HG02852 (cell line): ENCODE results near the gene GET4.
A peak's percentile ranks its signal among the peaks of the same experiment; 100 is the strongest.

Source experiments
- ATAC-seq: cut with Tn5 transposase; IDR thresholded peaks from one replicate; pipeline ENCODE4 v1.9.1; 2021; ENCODE audit warnings: mild to moderate bottlenecking, moderate library complexity; ENCODE audit not compliant: unreplicated experiment

GET4 gene

GRCh38 chr7:876077-876971, at the start of gene GET4:
TSS of gene GET4 (plus strand) at chr7:876554. CDS start at chr7:876646, 92 bp downstream.
- peak; percentile 72 for ATAC-seq

- no peak for ATAC-seq
These were observed 47.4 kb upstream of the GET4 start for GRCh38 chr7:828793-829561.

DNA sequence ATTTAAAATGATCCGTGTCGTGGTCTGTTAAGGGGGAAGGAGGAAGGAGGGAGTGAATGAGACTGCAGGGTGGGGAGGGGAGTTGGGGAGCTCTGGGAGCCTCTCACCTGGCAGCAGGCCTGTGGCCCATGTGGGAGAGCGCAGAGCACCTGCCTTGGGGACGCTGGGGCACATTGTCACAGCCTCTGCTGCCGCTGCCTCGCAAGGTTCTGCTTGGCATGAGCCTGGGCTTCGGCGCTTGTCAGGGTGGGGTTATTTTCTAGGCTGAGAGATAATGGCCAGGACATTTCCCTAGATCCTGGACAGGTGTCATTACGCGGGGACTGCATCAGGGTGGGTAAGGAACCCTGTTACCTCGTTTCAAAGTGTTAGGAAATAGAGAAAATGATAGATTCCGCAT, 46.3 kb upstream of the GET4 start:
- ATAC-seq = no peak

DNA sequence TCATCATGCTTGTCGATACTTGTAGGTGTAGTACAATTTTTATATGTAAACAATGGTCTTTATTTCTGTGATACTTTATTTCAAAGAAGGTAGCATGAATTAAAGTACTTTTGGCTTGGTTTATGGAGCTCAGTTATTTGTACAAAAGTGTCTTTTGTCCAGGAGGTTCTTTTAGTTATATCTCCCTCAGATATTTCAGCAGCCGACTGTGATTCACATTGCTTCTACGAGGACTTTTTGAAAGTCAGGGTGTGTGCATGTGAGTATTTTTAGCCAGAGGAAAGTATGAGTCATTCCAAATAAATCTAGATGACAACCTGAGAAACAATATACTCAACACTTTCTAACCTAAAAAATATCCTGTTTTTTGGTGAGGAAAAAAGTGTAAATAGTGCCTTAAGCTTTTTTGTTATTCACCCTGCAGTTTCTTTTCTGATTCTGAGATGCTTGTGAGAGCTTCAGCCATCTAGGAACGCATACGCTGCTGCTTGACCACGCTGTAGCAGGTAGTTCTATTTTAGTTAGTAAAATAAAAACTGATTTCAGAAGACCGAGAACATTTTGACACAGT, 44.7 kb upstream of the GET4 start:
- ATAC-seq = peak; percentile 62

GRCh38 chr7:832167-832967, 44.0 kb upstream of the GET4 start, which contains the start of gene SUN1:
TSS of gene SUN1 (plus strand) at chr7:832476. CDS start at chr7:832525, 49 bp downstream.
- ATAC-seq = peak; percentile 39

DNA sequence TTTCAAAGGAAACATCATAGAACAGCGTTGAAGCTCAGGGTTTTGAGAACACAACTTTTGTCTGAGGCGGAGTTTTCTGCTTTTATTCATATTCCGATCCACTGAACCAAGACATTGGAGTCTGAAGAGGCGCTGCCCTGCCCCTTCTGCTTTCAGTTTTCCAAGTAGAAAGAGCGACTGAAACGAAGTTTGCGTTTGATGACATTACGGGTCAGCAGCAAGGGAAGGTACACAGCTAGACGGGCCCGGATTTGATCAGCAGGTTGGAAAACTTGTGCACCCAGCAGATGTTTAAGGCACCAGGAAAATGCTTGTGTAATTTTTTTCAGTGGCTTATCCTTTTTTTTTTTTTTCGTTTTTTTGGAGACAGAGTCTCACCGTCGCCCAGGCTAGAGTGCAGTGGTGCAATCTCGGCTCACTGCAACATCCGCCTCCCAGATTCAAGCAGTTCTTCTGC, 43.4 kb upstream of the GET4 start:
- no peak for ATAC-seq

DNA sequence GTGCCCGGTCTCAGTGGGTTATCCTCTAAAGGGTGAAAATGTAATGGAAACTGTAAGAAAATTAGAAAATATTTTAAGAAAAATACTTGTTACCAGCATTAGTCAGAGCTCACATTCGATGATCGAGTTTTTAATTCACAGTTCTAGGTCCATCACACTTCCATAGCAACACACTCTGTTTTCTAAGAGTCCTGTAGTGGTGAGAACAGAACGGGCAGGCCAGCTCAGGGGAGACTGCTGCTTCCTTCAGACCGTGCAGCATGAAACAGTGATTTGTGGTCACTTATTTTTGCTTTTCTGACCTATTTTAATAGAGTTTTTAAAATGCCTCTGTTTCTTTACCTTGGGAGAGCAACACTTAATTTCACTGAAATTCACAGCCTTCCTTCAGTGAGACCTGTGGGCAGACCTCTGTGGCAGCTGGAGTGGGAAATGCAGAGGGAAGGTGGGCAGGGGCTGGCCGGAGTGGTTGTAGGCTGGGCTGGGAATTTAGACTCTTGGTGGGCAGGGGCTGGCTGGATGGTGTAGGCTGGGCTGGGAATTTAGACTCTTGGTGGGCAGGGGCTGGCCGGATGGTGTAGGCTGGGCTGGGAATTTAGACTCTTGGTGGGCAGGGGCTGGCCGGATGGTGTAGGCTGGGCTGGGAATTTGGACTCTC, 42.6 kb upstream of the GET4 start:
- no peak for ATAC-seq

DNA sequence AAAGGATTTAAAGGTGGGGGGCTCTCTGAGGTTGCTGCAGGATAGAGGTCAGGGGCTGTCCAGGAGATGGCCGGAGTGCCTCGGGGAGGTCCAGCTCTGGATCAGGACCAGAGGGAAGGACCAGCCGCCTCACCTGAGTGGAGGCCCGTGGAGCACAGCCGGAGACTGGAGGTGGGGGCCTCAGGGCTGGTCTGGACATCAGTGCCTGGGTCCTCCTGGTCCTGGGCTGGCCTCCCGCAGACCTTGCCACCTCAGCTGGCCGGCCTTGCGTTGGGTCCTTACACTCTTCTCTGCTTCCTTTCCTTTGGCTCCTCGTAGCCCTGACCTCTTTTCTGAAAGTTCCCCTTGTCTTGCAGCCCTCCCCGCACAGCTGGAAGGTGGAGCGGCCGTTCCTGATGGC, 42.1 kb upstream of the GET4 start:
- ATAC-seq = no peak

GRCh38 chr7:835021-835420, 41.3 kb upstream of the GET4 start:
- ATAC-seq = no peak

- ATAC-seq = no peak
These were observed 40.6 kb upstream of the GET4 start for GRCh38 chr7:835485-836401.

DNA sequence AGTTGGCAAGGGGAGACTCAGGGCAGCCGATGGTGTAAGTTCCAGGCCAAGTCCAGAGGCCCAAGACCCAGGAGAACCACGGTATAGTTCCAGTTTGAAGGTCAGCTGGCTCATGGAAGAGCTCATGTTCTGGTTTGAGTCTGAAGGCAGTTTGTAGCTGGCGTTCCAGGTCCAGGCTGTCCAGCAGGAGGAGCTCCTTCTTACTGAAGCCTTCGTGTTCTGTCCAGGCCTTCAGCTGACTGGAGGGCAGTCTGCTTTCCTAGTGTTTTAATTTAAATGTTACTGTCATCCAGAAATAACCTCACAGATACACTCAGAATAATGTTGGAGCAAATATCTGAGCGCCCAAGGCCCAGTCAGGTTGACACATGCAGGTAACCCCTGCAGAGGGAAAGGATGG, 39.9 kb upstream of the GET4 start:
- ATAC-seq = no peak

GRCh38 chr7:837001-837400, 39.4 kb upstream of the GET4 start:
- ATAC-seq = no peak

DNA sequence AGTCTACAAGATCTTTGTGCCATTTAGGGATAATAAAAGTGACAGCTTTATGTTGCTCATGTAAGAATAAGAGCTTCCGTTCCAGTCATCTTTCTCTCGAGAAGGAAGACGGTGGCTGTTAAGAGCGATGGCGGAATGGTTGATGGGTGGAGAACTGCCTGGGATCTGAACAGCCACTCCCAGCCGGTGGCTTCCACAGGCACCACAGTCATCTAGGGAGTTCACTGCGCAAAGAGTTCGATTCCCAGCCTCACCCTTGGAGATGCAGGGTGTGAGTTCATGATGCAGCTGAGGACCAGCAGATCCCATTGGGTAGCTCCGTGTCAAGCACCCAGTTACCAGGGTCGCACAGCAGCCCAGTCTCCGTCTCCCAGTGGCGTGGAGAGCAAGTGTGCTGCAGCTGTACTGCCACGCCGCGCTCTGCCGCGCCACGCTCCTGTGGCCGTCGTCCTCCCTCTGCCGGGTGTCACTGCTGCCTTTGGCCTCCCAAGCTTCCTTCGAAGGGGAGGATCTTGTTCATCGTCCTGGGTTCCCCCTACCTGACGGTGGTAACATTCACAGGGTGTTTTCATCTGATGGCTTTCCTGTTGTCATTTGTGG, 36.3 kb upstream of the GET4 start:
- ATAC-seq = no peak

GRCh38 chr7:841943-842342, 34.4 kb upstream of the GET4 start:
- ATAC-seq = no peak

DNA sequence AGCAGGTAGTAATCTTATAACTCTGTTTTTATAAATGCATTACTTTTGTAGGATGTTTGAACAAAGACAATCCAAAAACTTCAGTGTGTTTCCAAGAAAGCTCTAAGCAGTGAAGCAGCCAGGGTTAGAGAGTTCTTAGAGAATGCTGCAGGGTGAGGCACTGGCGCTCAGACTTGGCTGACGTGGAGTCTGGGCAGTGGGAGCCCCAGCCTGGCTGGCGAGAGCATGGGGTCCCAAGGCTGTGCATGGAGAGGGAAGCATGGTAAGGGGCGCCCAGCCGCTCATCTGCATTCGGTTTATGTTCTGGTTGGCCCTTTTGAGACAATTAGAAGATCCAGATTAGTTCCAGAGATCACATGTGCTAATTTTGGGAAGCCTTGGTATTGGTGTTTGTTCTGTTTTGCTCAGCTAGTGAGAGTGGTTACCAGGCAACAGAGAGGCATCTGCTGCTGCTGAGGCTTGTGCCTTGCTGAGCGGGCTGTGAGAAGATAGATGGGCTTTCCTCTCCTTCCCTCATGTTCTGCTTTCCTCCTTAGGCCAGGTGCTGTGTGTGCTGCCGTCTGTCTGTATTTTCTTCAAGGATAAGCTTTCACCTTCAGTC, 33.8 kb upstream of the GET4 start:
- ATAC-seq = no peak

- no peak for ATAC-seq
These were observed 33.1 kb upstream of the GET4 start for GRCh38 chr7:843230-843629.

- ATAC-seq = no peak
These were observed 32.3 kb upstream of the GET4 start for GRCh38 chr7:844043-844442.

DNA sequence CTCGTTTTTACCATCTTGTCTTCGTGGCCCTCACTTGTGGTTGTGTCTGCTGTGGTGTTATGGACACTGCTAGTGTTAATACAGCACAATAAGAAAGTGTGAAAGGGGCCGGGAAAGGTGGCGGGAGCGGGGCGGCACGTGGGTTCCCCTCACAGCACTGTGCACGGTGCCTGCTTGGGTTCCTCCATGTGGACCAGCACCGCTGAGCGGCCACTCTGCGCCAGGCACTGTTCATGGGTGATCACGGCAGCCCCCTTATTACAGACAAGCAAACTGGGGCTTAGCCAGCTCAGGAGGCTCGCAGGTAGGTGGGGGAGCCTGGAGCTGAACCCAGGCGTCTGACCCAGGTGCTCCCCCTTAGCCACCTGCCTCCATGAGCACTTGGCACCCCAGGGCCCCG, 31.8 kb upstream of the GET4 start:
- ATAC-seq = no peak
